ENCODE data around the gene TRPM4.
"Not testable (repeated sequence)": the region's sequence is repeated elsewhere in the genome, so short reads cannot be mapped to it uniquely, and the experiment has no call there.

TRPM4 gene

DNA sequence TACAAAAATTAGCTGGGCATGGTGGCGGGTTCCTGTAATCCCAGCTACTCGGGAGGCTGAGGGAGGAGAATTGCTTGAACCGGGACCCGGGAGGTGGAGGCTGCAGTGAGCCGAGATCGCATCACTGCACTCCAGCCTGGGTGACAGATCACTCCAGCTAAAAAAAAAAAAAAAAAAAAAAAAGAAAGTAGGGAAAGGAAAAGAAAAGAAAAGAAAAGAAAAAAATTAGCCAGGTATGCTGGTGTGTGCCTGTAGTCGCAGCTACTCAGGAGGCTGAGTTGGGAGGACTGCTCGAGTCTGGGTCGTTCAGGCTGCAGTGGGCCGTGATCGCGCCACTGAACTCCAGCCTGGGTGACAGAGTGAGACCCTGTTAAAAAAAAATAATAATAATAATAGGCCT is 30.4 kb upstream of the TRPM4 start:
- not testable (repeated sequence) for DNase-seq (ENCODE audit: low spot score)

DNA sequence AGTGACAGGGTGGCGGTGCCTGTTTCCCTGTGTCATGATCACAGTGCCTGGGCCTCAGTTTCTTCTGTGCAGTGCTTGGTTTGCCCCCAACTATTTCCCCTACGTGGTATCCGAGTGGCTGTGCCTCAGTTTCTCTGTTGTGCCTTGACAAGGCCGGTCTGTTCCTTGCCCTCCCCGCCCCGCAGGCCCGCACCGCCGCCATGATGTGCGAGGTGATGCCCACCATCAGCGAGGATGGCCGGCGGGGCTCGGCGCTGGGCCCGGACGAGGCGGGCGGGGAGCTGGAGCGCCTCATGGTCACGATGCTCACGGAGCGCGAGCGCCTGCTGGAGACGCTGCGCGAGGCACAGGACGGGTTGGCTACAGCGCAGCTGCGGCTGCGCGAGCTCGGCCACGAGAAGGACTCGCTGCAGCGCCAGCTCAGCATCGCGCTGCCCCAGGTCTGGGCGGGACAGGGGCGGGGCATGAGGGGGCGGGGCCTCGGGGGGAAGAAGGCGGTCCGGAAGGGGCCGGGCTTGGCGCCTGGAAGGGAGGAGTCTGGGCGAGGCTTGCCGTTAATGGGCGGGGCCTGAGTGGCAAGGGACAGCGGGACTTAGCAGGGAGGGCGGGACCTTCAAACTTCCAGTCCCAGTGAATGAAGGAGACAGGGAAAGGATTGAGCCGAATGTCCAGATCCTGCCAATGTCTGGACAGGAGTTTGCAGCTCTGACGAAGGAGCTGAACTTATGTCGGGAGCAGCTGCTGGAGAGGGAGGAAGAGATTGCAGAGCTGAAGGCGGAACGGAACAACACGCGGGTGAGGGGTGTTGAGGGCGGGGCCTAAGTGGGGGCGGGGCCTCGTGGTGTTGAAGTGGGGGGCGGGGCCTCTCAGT is 29.7 kb upstream of the TRPM4 start:
- DNase-seq (ENCODE audit: low spot score), result peak; percentile 98

- no peak for DNase-seq (ENCODE audit: low spot score)
Measured at GRCh38 chr19:49128545-49129237, 28.9 kb upstream of the TRPM4 start.

DNA sequence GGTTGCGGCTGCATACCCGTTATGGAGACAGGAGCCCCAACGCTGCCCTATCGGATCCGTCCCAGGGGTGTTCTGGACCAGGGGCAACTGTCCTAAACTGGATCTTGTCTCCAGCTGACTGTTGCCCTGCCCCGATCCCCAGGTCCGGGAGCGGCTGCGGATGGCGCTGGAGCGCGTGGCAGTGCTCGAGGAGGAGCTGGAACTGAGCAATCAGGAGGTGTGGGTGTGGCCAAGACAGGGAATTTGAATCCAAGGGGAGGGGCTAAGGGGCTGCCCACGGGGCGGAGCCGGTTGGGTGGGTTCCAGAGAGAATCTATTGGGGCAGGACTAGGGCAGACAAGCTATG is 28.4 kb upstream of the TRPM4 start:
- DNase-seq (ENCODE audit: low spot score), result no peak

GRCh38 chr19:49130325-49130724 is 27.3 kb upstream of the TRPM4 start:
- no peak for DNase-seq (ENCODE audit: low spot score)

DNA sequence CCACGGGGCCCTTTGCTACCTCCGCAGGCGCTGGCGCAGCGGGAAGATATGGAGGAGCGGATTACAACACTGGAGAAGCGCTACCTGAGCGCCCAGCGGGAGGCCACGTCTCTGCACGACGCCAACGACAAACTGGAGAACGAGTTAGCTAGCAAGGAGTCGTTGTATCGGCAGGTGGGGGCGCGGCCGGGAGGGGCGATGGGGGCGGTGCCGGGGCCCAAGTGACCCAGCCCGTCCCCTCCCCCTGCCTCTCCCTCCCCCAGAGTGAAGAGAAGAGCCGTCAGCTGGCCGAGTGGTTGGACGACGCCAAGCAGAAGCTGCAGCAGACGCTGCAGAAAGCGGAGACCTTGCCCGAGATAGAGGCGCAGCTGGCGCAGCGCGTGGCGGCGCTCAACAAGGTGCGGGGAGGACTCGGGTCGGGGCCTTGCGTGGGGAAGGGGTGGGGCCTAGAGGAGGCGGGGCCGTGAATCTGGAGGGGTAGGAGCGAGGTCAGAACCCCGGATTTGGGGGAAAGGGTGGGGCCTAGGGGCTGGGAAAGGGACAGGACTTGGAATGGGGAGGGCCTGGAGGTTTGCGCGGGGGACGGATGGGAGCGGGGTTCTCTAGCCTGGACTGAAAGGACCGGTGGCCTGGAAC is 24.5 kb upstream of the TRPM4 start:
- no peak for DNase-seq (ENCODE audit: low spot score)

GRCh38 chr19:49133621-49134454 is 23.8 kb upstream of the TRPM4 start:
- DNase-seq (ENCODE audit: low spot score), result peak; percentile 79

- no peak for DNase-seq (ENCODE audit: low spot score)
Measured at GRCh38 chr19:49135686-49136085, 21.9 kb upstream of the TRPM4 start.

DNA sequence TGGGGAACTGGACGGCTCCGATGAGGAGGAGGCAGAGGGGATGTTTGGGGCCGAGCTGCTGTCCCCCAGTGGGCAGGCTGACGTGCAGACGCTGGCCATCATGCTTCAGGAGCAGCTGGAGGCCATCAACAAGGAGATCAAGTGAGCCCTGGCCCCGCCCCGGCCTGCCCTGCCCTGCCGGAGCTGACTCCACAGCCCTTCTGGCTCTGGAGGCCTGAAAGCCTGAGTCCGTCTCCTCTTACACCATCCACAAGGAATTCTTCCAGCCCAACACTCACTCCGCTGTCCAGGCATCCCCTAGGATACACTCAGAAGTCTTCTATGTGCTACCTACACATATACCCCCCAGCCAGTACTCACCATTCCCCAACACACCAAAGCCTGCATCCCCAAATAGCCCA is 20.8 kb upstream of the TRPM4 start:
- no peak for DNase-seq (ENCODE audit: low spot score)

GRCh38 chr19:49140951-49141350 is 16.6 kb upstream of the TRPM4 start:
- DNase-seq (ENCODE audit: low spot score), result no peak

GRCh38 chr19:49141352-49141751 is 16.2 kb upstream of the TRPM4 start:
- DNase-seq (ENCODE audit: low spot score), result no peak

GRCh38 chr19:49142866-49143335 is 14.7 kb upstream of the TRPM4 start:
- DNase-seq (ENCODE audit: low spot score), result peak; percentile 52

DNA sequence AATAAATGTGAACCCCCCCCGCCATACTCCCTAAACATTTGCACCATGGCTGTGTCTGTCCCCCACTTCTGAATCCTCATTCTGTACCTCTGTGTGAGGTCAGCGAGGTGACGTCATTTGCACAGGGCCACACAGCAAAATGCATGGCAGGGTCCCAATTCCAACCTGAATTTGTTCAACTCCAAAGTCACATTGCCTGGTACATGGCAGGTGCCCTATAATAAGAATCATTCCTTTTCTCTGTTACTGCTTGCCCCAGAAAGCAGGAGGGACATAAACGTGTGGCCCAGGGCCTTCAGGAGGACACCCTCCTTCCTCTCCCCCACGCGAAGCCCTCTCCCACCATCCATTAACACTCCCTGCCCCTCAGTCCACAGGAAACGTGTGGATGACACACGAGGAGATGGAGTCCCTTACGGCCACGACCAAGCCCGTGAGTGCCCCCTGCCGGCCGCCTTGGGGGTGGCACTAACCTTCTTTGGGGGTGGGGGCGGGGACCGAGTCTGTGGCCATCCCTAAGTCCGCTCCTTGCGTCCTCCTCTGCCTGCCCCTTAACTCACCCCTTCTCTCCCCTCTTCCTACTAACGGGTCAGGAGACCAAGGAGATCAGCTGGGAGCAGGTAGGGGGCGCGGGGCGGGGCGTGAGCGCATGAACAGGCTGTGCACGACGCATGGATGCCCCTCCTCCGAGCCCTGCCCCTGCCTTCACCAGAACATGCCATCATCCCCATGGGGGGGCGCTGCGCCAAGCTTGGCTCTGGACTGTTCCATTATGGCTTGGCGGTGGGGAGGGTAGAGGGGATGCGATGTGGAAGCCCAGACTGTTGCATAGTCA is 11.8 kb upstream of the TRPM4 start:
- DNase-seq (ENCODE audit: low spot score), result peak; percentile 75

GRCh38 chr19:49146408-49146770 is 11.2 kb upstream of the TRPM4 start:
- not testable (repeated sequence) for DNase-seq (ENCODE audit: low spot score)

GRCh38 chr19:49148044-49148682 is 9.4 kb upstream of the TRPM4 start:
- no peak for DNase-seq (ENCODE audit: low spot score)

GRCh38 chr19:49148784-49149651 is 8.6 kb upstream of the TRPM4 start:
- DNase-seq (ENCODE audit: low spot score), result peak; percentile 95

GRCh38 chr19:49149652-49150105 is 7.9 kb upstream of the TRPM4 start:
- DNase-seq (ENCODE audit: low spot score), result no peak

- DNase-seq (ENCODE audit: low spot score), result peak; percentile 38
Measured at GRCh38 chr19:49150106-49150943, 7.3 kb upstream of the TRPM4 start.

DNA sequence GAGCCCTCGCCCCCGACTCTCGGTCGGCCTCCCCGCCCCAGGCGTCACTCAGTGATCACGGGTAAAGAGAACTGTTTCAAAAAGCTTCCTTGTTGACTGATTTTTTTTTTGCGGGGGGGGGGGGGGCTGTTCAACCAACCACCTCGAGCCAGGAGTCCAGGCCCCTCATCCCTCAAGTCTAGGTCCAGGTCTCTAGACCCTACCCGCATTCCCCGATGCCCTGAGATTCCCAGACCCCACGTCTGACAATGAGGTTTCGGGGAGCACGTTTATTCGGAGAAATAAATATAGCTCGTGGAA is 6.7 kb upstream of the TRPM4 start:
- no peak for DNase-seq (ENCODE audit: low spot score)
